HG03064 (cell line): ENCODE results near the gene DOCK2.
A peak's percentile ranks its signal among the peaks of the same experiment; 100 is the strongest.

Experiments used
- ATAC-seq: cut with Tn5 transposase; IDR thresholded peaks from one replicate; pipeline ENCODE4 v1.9.1; 2021; ENCODE audit warnings: low read depth; ENCODE audit not compliant: unreplicated experiment

The DOCK2 gene

GRCh38 chr5:169682026-169682425 is 45.0 kb downstream of the DOCK2 start:
- ATAC-seq = no peak

GRCh38 chr5:169686137-169686536 is 49.1 kb downstream of the DOCK2 start:
- ATAC-seq = peak; percentile 96

- ATAC-seq = no peak
These were observed 51.0 kb downstream of the DOCK2 start for GRCh38 chr5:169688106-169688505.

GRCh38 chr5:169691471-169691870 is 54.4 kb downstream of the DOCK2 start:
- ATAC-seq = no peak

GRCh38 chr5:169694091-169694625 is 57.1 kb downstream of the DOCK2 start:
- ATAC-seq = no peak

GRCh38 chr5:169695025-169695625 is 58.0 kb downstream of the DOCK2 start:
- no peak for ATAC-seq

- ATAC-seq = no peak
These were observed 58.9 kb downstream of the DOCK2 start for GRCh38 chr5:169695919-169696490.

- no peak for ATAC-seq
These were observed 59.8 kb downstream of the DOCK2 start for GRCh38 chr5:169696621-169697510.

- ATAC-seq = no peak
These were observed 60.4 kb downstream of the DOCK2 start for GRCh38 chr5:169697511-169697890.

GRCh38 chr5:169697976-169698375 is 60.9 kb downstream of the DOCK2 start:
- no peak for ATAC-seq

GRCh38 chr5:169700611-169701010 is 63.5 kb downstream of the DOCK2 start:
- ATAC-seq = no peak

GRCh38 chr5:169701910-169702451 is 64.9 kb downstream of the DOCK2 start:
- no peak for ATAC-seq

GRCh38 chr5:169702693-169703481 is 65.8 kb downstream of the DOCK2 start:
- ATAC-seq = peak; percentile 84

- no peak for ATAC-seq
These were observed 66.7 kb downstream of the DOCK2 start for GRCh38 chr5:169703813-169704212.

GRCh38 chr5:169705322-169705721 is 68.2 kb downstream of the DOCK2 start:
- ATAC-seq = no peak

GRCh38 chr5:169706071-169706470 is 69.0 kb downstream of the DOCK2 start:
- no peak for ATAC-seq

GRCh38 chr5:169706758-169707450 is 69.8 kb downstream of the DOCK2 start:
- no peak for ATAC-seq

GRCh38 chr5:169707686-169708085 is 70.6 kb downstream of the DOCK2 start:
- no peak for ATAC-seq

GRCh38 chr5:169710675-169711074 is 73.6 kb downstream of the DOCK2 start:
- no peak for ATAC-seq
